CD4-positive, alpha-beta T cell treated with Interleukin-21 for 1 hour (primary cell): ENCODE measurements around the gene LUZP2.

Experiments used
- DNase-seq: peaks from one replicate; pipeline ENCODE4 v3.0.0-alpha.2; 2020

LUZP2 gene

GRCh38 chr11:24572376-24572775 is 75.5 kb downstream of the LUZP2 start:
- no peak for DNase-seq

DNA sequence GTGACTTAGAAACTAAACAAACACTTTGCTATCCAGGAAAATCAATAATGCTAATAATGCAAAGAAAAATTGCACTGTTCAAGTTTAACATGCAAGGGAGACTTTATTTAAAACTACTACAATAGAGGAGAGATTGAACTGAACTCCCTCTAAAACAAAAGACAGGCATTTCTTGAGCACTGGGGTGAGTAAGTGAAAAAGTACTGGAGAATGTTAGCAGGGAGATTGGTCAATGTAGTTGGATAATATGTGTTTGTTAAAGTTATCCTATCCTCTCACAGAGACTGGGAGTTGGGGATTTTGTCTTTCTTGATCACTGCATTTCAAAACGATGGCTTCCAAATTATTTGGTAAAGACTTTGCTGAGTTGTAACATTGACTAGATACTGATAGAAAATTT is 77.6 kb downstream of the LUZP2 start:
- no peak for DNase-seq

DNA sequence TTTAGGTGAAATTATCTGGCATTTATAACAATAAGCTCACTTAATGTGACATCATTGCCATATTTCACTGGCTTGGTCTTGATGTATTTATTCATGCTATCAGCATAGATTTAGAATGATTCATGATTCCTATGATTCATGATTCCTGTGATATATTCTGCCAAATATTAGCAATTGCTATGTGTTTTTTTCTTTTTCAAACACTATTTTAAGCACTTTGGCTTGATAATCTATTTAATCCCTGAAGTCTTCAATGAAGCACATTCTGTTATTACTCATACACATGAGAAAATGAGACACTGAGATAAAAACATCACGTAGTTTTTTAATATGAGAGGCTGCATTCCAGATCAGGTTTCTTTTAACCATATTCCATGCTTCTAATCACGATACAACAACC is 78.5 kb downstream of the LUZP2 start:
- DNase-seq, result no peak

DNA sequence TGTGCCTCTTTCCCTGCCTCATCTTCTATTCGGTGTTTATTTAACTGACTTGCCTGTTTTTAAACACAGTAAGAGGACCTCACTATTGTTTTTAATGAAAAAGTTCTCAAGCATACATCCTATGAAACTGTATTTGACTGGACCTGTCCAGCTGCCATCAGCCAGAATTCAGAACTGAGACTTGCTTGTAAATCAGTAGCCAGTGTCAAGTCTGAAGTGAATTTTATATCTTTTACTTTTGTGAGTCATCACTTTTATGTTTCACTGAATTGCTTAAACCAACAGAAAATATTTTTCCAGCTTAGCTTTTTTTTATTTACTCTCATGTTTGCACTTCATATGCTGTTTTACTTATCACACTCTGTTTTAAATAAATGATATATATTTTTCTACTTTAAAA is 88.3 kb downstream of the LUZP2 start:
- DNase-seq, result no peak

- no peak for DNase-seq
Observed at GRCh38 chr11:24587635-24588034, 90.8 kb downstream of the LUZP2 start.

DNA sequence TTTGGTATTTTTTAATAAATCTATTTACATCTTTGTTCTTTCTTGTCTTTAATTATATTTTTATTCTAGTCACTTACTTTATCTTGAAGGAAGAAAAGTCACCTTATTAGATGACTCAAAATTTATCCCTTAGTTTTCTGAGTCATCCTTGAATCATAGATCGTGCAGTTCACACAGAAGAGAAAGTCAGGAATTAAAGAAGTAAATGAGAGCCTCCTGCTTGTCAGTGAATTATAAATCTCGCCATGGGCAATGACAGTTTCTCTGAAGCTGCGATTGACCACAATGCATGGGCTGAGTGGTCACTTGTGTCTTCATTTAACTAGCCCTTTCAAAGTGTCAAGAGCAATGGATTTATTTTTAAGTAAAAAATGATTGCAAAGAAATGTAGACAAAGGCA is 91.2 kb downstream of the LUZP2 start:
- DNase-seq, result no peak

- DNase-seq, result no peak
Observed at GRCh38 chr11:24589064-24589463, 92.2 kb downstream of the LUZP2 start.

DNA sequence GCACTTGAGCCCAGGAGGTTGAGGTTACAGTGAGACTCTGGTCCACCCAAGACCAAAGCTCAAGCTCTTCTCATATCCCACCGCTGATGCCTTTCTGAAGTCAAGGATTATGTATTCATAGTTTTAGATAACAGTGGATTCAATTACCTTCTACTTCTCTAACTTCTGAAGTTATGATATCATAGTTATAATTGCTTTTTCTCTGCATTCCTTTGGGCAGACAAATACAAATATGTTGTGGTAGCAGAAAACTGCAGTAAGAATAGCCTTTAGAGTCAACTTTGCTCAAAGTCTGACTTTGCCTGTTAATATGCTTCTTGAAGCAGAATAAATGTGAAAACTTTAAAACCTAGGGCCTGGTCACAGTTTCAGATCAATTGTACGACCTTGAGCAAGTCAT is 94.4 kb downstream of the LUZP2 start:
- no peak for DNase-seq

- DNase-seq, result no peak
Observed at GRCh38 chr11:24592360-24592759, 95.5 kb downstream of the LUZP2 start.

DNA sequence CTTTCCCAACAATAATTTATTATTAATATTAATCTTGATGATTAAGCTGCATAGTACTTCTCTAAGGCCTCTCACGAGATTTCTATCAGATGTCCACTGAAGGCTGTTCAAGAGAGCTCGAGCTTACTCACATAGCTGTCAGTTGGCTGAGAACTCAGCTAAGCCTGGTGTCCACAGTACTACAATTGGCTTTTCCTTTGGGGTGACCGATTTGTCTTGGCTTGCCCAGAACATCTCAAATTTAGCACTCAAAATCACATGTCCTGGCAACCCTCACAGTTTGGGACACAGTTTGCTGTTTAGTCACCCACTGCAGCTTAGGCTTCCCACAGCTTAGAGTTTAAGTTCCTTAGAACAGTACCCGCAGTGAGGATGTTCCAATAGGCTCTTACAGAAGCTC is 96.5 kb downstream of the LUZP2 start:
- DNase-seq, result no peak

DNA sequence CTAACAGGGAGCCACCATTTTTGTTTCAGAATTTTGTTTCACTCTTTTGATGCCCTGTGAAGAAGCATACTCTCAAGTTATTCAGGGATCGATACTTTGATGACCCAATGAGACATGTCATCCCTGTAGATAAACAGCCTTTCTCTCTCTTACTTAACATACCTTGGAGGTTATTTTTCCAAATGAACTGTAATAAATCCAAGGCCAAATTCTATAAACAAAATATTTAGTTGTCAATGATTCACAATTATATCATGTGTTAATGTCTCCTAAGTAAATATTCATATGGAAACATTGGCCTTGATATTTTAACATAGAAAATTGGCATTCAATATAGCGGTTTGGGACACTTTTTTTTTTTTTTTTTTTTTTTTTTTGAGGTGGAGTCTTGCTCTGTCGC is 97.5 kb downstream of the LUZP2 start:
- no peak for DNase-seq

DNA sequence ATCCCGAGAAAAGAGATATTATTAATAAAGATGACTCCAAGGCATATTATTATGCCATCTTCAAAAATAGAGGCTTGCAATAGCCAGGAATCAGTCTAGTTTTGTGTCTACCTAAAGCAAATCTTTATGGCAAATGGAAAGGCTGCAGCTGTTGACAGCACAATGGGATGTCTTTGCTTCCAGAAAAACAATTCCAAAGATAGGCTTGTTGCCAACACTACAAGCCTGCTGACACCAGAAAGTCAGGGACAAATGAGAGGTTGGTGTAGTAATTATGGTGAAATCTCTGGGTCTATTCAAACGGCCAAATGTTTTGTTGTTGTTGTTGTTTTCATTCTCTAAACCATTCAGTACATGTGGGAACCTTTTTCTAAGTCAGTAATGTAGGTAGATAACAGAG is 101.8 kb downstream of the LUZP2 start:
- DNase-seq, result no peak

DNA sequence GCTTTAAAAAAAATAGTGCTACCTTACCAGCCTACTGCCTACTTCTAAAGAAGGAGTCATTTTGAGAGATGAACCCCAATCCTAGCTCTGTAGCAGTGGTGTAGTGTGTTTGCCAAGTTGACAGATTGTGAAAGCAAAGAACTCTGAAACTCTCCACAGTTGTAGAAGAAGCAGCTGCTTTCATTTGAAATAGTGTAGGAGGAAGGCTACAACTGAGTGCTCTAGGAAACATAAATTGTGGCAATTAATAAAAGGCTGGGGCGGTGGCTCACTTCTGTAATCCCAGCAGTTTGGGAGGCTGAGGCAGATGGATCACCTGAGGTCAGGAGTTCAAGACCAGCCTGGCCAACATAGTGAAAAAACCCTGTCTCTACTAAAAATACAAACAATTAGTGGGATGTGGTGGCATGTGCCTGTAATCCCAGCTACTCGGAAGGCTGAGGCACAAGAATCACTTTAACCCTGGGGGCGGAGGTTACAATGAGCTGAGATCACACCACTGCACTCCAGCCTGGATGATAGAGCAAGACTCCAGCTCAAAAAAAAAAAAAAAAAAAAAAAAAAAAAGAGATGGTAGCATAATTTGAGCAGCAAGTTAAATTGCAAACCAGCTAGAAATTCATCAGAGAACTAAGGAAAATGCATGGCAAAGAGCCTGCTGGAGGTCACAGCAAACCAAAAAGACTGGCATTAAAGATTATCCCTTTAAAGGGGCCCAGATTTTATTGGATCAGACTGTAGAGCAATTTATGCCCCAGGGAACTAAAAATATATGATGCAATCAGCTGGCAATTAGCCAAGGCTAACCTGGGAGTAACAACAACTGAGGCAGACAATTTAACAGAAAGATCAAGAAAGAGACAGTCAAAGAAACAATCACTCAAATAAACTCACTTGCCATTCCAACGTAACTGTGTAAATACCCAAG is 112.6 kb downstream of the LUZP2 start:
- DNase-seq, result no peak

- DNase-seq, result no peak
Observed at GRCh38 chr11:24615451-24616160, 118.8 kb downstream of the LUZP2 start.

- no peak for DNase-seq
Observed at GRCh38 chr11:24617856-24618255, 121.0 kb downstream of the LUZP2 start.

DNA sequence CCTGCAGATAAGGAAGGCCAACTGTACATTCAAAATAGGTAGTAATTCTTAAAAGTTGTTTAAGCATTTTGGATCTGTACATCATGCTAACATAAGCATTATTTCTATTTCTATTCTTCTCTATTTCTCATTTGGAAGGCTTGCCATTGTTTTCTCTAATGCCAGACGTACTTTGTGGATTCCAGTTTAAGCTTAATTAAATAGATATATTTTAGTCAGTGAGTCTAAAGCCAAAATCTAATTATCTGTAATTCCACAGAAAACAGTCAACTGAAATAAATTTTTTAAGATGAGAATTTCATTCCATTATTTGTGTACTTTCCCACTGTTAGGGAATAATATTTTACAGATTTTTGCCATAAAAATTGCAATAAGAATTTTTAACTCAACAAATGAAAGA is 123.0 kb downstream of the LUZP2 start:
- DNase-seq, result no peak

GRCh38 chr11:24622262-24622661 is 125.4 kb downstream of the LUZP2 start:
- DNase-seq, result no peak

GRCh38 chr11:24623121-24623520 is 126.3 kb downstream of the LUZP2 start:
- DNase-seq, result no peak

DNA sequence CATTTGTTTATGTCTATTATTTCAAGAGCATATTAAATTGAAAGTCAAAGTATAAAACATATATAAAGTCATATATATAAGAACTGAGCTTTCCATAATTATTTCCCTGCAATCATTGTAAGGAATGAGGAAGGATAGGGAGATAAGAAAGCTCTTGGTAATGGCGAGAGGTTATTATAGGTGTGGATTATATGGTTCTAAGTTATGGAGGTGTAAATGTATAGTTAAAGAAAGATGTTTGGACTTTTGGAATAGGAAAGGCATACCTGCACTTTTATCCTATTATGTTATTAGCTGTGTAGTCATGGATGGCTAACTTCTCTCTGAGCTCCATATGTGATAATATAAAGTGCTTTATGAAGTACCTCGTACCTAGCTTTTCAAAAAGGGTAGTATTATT is 127.6 kb downstream of the LUZP2 start:
- no peak for DNase-seq

GRCh38 chr11:24625975-24626374 is 129.1 kb downstream of the LUZP2 start:
- no peak for DNase-seq

DNA sequence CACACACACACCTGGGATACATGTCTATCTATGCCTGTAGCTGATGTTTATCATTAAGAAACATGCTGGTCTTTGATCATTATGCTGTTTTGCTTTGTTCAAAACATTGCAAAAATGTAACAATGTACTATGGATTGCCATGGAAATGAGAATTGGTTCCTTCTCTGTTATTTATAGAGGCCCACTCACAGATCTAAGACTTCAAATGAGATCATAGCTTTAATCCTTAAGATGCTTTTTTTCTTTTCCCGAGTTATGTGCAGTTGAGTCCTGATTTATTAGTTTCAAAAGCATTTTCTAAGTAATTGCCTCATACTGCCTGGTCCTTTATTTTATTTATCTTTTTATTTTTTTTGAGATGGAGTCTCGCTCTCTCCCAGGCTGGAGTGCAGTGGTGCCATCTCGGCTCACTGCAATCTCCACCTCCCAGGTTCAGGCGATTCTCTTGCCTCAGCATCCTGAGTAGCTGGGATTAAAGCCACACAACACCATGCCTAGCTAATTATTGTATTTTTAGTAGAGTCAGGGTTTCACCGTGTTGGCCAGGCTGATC is 131.4 kb downstream of the LUZP2 start:
- DNase-seq, result no peak

DNA sequence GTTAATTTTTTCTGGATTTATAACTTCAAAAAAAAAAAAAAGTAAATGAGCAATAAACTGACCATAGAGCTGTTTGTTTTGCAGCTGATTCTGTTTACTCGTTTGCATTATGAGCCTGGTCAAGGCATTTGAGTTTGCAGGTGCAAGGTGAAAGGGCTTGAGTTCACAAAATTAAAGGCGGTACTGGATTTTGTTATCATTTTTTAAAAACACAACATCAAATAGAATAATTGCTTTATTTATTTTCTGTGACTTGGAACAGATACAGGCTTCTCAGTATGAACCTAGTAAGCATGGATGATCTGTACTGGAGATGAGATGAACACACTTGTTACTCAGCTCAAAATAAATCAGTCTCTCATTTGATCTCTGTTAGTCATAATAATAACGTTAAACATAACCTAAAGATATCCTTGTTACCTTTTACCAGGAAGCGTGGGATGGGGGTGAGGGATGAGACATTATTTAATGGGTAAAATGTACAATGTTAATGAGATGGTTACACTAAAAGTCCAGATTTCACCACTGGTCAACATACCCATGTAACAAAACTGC is 137.8 kb downstream of the LUZP2 start:
- no peak for DNase-seq

DNA sequence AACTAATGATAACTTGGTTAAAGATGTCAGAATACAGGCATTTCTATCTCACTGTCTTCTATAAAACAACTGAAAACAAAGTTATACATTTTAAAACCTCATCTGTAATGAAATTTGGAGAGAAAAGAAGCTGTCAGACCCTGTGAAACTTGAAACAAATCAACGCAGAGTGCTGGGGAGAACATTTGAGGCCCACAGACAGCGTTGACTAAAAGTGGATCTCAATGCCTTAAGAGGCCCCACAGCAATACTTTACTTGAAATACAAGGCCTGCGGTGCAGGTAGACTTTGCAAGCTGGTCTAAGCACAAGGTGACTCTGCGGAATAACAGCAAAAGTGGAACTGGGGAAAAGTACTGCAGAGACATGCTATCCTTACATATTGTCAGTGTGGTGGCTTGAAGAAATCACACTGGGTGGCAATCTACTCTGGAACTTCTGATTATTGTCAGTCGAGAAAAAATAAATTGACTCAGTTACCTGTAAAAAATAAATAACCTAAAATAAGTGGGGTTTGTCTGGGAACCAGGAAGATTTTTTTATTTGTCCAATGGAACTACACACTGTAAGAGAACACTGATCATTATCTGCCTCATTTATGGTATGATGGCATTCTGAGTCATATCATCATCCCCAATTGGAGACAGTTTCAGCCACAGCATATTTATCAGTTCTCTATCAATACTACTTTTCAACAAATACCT is 138.9 kb downstream of the LUZP2 start:
- DNase-seq, result no peak
